Retinal pigment epithelial cell (primary cell): ENCODE measurements around the gene GARNL3.

Experiments
- DNase-seq: peaks from one replicate; pipeline ENCODE4 v3.0.0-alpha.2; 2010; ENCODE audit warnings: low read depth
- H3K4me3 ChIP-seq: 2 replicates; pipeline ENCODE4 v1.5.1; 2011; ENCODE audit warnings: mild to moderate bottlenecking, low read length, control low read depth, moderate library complexity
- TF ChIP-seq, protein P1 (sequence below): conservative IDR thresholded peaks from 2 replicates; pipeline ENCODE4 v1.5.1; 2011; ENCODE audit warnings: low read depth, low read length, control low read depth, inconsistent platforms

Gene GARNL3

DNA sequence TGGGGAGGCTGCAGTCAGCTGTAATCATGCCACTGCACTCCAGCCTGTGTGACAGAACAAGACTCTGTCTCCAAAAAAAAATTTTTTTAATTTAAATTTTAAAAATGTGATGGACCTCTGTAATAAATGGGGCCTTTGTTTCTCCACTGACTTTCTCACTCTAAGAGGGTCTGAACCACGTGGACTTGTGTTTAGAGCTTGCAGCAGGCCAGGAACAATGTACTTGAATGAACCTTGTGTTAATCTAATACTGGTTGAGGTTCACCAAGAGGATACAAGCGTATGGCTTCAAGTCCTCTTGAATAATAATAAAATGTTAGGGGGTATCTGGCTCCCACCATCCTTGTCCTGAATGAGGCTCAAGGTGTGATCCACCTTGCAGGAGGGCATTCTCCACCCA lies 118.0 kb downstream of the GARNL3 start:
- DNase-seq, result no peak
- H3K4me3 ChIP-seq, result no peak overlapping the region
- TF ChIP-seq, protein P1, sequence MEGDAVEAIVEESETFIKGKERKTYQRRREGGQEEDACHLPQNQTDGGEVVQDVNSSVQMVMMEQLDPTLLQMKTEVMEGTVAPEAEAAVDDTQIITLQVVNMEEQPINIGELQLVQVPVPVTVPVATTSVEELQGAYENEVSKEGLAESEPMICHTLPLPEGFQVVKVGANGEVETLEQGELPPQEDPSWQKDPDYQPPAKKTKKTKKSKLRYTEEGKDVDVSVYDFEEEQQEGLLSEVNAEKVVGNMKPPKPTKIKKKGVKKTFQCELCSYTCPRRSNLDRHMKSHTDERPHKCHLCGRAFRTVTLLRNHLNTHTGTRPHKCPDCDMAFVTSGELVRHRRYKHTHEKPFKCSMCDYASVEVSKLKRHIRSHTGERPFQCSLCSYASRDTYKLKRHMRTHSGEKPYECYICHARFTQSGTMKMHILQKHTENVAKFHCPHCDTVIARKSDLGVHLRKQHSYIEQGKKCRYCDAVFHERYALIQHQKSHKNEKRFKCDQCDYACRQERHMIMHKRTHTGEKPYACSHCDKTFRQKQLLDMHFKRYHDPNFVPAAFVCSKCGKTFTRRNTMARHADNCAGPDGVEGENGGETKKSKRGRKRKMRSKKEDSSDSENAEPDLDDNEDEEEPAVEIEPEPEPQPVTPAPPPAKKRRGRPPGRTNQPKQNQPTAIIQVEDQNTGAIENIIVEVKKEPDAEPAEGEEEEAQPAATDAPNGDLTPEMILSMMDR, result no peak

GRCh38 chr9:127384016-127384730 lies 119.6 kb downstream of the GARNL3 start:
- no peak for DNase-seq
- no peak overlapping the region for H3K4me3 ChIP-seq
- TF ChIP-seq, protein P1, result no peak

DNA sequence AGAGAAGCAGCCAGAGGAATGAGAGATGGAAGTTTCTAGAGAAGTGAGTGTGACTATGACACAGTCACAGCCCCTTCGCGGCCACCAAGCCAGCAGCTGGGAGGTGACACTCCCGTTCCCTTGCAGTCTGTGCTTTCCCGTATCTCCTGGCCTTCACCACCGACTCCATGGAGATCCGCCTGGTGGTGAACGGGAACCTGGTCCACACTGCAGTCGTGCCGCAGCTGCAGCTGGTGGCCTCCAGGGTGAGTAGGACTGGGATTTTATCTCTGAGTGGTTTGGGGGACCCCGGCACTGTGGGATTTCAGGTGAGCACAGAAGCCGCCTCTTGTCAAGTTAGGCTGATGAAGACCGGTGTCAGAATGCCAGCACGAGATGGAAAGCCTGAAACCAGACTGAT lies 120.3 kb downstream of the GARNL3 start:
- H3K4me3 ChIP-seq, result no peak overlapping the region
- TF ChIP-seq, protein P1, result no peak

GRCh38 chr9:127386249-127386648 lies 121.7 kb downstream of the GARNL3 start:
- TF ChIP-seq, protein P1, result no peak
- H3K4me3 ChIP-seq, result no peak overlapping the region
- no peak for DNase-seq

More for the DNA sequence above, 120.3 kb downstream of the GARNL3 start:
- DNase-seq, result no peak

GRCh38 chr9:127386981-127387380 lies 122.4 kb downstream of the GARNL3 start:
- no peak for DNase-seq
- TF ChIP-seq, protein P1, result no peak
- no peak overlapping the region for H3K4me3 ChIP-seq

DNA sequence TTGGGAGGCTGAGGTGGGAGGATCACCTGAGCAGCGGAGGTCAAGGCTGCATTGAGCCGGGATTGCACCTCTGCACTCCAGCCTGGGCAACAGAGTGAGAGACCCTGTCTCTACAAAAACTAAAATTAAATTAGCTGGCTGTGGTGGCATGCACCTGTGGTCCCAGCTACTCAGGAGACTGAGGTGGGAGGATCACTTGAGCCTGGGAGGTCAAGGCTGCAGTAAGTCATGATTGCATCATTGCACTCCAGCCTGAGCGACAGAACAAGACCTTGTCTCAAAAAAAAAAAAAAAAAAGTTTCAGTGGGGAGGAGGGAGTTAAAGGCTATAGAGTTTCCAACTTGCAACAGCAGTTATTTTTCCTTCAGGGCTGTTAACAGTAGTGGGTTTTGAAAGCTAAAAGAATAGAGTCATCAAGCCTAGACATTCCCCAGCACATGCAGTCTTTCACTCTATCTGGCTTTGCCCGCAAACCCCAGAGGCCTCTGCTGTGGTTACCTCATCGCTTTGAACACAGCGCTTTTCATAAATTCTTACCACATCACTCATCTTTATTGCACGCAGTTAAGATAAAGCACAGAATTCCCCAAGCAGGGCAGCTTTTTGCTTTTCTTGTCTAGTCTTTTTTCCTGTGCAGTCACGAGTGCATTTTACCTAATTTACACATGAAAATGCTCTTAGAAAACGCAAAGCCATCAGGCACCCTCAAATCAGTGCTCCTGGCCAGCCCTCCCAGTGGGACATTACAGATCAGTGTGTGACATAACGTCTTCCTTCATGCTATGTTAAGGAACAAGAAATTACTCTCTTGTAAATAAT lies 123.7 kb downstream of the GARNL3 start:
- TF ChIP-seq, protein P1, result no peak
- DNase-seq, result peak; percentile 55

More for the DNA sequence above, 123.7 kb downstream of the GARNL3 start:
- H3K4me3 ChIP-seq, result no peak overlapping the region
